NCI-H1436 (cell line): ENCODE results near the gene PIP4K2A.
A peak's percentile ranks its signal among the peaks of the same experiment; 100 is the strongest.
"Not testable (repeated sequence)": the region's sequence is repeated elsewhere in the genome, so short reads cannot be mapped to it uniquely, and the experiment has no call there.

Experiments used
- DNase-seq: peaks from one replicate; lab custom pipeline; 2025; lab: John Stamatoyannopoulos, UW

Gene PIP4K2A

DNA sequence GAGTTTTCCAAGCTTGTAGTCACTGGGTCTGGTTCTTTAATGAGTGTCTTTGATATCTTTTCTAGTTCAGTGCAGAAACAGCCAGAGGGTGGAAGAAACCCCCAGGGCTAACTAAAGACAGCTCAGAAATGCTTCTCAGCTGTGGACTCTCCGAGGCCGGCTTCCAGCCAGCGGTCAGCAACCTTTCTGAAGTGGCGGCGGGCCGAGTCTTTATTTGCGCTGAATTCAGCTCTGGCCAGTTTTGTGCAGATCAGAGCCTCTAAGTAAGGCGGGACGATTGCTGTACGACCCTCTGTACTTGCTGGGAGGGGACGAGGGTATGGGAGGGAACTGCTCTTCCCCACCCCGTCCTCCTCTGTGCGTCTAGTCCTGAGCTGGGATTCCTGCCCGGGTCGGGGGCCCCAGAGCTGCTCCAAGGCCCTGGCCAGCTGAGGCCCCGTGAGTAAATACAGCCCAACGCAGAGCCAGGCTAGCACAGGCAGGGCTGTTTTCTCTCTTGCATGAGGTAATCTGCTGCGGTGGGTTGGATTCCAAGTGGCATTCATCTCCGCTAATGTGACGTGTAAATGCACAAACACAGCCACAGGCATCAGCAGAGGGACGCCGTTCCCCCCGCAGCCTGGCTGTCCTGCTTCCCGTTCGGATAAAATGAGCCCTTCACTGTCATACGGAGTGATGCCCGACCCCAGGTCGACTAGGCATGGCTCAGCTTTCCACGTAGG lies 159.8 kb downstream of the PIP4K2A start:
- DNase-seq: no peak

DNA sequence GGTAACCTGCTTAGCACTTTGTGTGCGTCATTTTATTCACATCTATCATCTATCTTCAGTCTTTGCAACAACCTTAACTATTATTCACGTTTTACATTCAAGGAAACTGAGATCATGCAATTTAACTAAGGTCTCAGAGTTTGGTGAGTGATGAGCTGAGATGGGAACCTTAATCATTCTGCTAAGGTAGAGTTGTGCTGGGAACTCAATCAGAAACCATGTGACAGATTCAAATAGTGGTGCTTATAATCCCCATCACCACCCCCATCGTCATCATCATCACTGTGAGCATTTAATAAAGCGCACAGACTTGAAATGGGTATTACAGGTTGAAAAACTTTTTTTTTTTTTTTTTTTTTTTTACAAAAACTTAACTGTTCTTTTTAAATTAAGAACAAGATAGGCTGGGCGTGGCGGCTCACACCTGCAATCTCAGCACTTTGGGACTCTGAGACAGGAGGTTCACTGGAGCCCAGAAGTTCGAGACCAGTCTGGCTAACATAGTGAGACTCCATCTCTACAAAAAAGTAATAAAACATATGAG lies 160.9 kb downstream of the PIP4K2A start:
- no peak for DNase-seq

- no peak for DNase-seq
These were observed 161.4 kb downstream of the PIP4K2A start for GRCh38 chr10:22552888-22553378.

DNA sequence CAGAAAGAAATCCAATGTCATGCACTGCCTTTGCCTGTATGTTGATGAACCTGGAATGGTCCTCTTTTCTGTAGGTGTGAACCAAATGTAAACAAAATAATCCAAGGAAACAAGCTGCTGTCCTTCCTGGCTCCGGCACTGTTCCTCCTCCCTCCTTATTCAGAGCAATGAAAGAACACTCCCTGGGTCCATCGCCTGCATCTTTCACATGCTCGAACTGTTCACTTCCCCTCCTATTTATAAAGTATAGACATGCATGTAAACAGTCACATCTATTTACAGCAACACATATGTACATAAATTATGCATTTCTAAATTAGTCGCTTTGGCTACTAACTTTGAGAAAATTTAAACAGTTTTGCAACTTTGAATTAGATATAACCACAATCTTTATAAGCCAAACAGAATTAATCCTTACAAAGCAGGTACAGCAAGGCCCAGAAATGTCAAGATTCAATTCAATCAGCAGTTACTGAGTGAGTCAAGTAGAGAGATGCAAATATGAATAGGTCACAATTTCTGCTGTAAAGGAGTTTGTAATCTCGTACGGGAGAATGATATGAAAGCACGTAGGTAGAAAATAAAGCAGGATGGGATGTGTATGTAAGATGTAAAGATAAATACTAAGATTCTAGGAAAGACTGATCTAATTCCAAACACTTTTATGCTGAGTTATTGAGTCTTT lies 162.6 kb downstream of the PIP4K2A start:
- DNase-seq: no peak

- peak; percentile 24 for DNase-seq
These were observed 163.6 kb downstream of the PIP4K2A start for GRCh38 chr10:22550732-22551131.

DNA sequence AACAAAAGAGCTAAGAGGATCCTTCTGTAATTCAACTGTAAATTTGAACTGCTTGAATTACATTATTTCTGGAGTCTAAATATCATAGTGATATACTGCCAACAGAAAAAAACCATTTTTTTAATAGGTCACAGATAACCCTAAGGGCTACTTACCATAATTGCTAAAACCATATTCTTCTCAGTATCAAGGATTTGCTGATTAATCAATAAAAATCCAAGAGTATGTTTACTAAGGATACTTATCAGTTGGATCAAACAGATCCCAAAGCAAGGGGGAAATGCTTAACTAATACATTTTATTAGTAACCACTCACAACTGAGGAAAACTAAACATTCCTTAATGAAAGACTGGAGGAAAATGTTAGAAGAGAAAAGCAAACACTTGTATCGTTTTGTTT lies 166.0 kb downstream of the PIP4K2A start:
- DNase-seq: no peak

DNA sequence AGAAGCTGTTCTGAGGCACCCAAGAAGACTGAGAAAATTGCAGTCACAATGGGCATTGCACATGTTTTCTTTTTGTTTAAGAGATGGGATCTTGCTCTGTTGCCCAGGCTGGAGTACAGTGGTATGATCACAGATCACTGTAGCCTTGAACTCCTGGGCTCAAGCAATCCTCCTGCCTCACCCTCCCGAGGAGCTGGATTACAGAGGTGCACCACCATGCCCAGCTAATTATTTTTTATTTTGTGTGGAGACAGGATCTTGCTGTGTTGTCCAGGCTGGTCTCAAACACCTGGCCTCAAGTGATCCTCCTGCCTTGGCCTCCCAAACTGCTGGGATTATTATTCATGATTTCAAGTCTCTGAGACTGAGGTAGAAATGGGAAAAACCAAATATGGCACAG lies 168.7 kb downstream of the PIP4K2A start:
- DNase-seq: no peak

DNA sequence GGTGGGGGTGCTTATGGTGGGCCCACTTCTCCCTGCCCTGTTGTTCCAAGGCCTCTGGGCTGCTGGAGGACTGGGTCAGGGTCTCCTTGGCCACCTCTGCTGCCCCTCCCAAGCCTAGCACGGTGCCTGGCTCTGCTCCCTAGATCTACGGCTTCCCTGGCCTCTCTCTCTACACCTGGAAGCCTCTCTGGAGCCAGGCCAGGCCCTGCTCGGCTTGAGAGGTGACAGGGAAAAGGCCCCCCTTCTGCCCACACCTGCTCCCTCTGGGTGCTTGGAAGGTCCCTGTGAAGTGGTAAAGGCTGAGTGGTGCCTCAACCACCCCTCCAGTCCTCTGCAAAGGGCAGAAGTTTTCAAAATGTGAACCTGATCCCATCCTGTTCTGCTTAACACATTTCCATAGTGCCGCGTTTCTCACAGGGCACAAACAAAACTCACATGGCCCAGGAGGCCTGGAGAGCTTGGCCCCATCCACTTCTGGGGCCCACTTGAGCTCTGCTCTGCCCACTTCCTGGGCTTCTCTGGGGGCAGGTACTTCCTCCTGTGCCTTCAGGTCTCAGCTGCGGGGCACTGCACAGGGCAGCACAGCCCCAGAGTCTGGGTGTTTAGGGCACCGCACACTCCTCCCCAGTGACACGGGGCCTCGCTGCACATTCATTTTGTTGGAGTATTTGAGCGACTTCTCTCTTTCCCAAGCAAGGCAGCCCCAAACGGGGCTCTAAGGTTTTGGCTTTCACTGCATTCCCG lies 169.9 kb downstream of the PIP4K2A start:
- DNase-seq: no peak

DNA sequence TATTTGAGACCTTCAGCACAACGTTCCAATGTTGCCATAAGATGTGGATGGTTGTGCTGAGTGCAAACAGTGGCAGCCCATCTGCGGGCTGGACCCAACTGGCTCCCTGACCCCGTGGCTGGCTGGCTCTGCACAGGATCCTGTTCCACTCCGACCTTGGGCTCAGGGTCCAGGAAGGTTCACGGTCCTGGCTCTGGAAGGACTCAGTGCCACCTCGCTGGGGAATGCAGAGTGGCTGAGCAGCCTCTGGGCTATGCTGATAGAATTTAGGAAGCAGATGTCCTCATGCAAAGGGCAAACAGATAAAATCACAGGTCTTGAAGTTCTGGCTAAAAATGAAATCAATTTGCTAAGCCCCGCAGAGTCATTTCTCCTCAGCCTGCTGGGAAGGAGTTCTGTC lies 171.6 kb downstream of the PIP4K2A start:
- DNase-seq: no peak

- no peak for DNase-seq
These were observed 172.5 kb downstream of the PIP4K2A start for GRCh38 chr10:22541900-22542299.

DNA sequence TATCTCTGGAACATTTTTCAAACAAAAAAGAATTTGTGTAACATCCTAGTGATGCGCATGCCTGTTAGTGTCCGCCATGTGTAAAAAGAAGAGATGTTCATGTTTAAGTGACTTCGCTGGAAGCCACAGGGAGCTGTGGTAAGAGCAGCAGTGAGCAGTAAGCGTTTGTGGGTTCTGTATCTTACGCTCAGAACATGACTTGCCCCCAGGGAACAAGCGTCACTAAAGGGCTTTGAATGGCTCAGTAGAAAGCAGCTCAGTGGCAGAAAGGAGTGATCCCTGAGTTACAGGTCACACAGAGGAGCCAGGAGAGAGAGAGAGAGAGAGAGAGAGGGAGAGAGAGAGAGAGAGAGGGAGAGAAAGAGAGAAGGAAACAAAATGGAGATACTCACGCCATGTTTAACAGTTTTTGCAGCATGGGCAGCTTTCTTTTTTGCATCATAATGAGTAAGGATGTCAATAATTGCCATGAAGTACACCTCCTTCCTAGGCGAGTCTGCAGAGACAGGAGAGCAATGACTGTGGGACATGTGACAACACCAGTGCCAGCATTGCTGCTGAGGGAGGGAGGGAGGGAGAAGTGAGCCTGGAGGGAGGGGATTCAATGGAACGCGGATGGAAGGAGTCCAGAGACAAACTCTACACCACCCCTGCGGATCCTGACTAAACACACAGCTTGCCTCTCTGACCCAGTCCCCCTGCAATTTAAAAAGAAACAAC lies 174.6 kb downstream of the PIP4K2A start:
- peak; percentile 35 for DNase-seq

- DNase-seq: no peak
These were observed 176.6 kb downstream of the PIP4K2A start for GRCh38 chr10:22537810-22538209.

- DNase-seq: no peak
These were observed 177.8 kb downstream of the PIP4K2A start for GRCh38 chr10:22536620-22537019.

GRCh38 chr10:22534849-22535604 lies 179.4 kb downstream of the PIP4K2A start:
- no peak for DNase-seq

GRCh38 chr10:22531441-22531840 lies 182.9 kb downstream of the PIP4K2A start:
- DNase-seq: no peak

DNA sequence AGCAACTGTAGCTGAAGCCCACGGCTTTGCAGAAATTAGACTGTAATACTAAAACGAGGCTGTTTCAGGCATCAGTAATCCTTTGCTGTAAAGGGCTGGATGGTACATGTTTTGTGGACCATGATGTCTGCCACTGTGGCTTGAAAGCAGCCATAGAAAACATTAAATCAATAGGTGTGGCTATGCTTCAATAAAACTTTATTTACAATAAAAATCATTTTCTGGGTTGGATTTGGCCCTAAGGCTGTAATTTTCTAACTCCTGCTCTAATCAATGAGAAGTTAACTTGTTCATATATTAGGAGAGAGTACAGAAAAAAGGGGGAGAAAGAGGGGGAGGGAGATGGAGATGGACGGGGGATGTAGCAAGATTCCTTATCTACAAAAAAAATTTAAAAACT lies 183.4 kb downstream of the PIP4K2A start:
- no peak for DNase-seq

DNA sequence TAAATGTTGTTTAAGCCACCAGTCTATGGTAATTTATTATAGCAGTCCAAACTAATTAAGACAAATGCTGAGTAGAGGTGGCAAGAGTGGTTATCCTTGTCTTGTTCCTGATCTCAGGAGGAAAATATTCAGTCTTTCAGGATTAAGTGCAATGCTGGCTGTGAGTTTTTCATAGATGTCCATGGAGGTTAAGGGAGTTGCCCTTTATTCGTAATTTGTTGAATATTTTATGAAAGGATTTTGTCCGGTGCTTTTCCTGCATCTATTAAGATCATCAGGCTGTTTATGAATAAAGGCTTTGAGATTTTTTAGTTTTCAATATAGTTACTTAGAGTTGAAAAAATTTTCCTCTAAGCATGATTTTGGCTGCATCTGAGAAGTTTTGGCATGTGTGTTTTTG lies 186.9 kb downstream of the PIP4K2A start:
- no peak for DNase-seq

GRCh38 chr10:22524333-22524732 lies 190.0 kb downstream of the PIP4K2A start:
- not testable (repeated sequence) for DNase-seq

GRCh38 chr10:22520645-22521044 lies 193.7 kb downstream of the PIP4K2A start:
- DNase-seq: not testable (repeated sequence)

DNA sequence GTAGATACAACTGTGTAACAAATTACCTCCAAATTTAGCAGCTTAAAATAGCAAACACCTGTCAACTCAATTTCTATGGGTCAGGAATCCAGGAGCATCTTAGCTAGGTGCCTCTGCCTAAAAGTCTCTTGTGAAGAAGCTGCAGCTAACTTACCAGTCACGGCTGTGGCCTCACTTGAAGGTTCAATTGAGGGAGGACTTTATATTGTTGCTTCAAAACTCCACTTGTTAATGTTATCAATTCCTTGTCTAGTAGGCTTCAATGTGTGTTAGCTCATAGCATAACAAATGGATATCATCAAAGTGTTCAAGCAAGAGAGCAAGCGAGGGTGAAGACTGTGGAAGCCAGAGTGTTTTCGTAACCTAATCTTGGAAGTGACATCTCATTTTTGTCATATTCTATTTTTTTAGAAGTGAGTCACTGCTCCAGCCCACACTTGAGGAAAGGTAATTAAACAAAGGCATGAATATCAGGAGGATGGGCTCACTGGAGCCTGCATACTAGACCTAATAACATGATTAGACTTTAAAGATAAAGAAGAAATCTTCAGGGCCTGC lies 196.1 kb downstream of the PIP4K2A start:
- DNase-seq: no peak

DNA sequence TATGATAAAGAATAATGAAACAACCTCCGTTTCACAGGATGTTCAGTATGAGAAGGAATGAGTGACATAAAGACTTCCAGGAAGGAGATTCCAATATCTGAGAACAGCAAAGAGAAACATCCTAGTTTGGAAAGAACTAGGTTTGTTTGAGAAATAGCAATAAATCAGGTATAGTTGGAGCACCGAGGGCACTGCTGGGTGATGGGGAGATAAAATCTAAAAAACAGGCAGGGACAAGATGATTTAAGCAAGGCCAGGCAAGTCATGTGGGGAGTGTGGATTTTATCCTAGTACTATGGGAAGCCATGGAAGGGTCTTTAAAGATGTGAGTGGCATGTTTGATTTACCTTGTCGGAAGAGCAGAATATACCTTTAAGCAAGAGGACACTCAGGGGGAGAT lies 199.4 kb downstream of the PIP4K2A start:
- no peak for DNase-seq
